ENCODE data around the gene UBTD1. TPM values are rescaled to one million over a fixed set of nuclear protein-coding genes. Genes with fewer than 3 reads are reported as not detected.

UBTD1 gene
- total RNA-seq, 1 donor from 2014 or later = 11.6 TPM

GRCh38 chr10:97515271-97515978 is 16.7 kb downstream of the UBTD1 start:
- no peaks in the 10 kb centered on the region for H3K36me3 Mint-ChIP-seq
- no peak for TF ChIP-seq CTCF (conservative IDR thresholded peaks at IDR 0.05)
- H3K27ac Mint-ChIP-seq = no peak overlapping the region
- DNase-seq (ENCODE audit: extremely low spot score, unreplicated experiment) = no peak
- no peaks in the 10 kb centered on the region for H3K27me3 Mint-ChIP-seq
- no peaks in the 10 kb centered on the region for H3K9me3 Mint-ChIP-seq
- no peak overlapping the region for H3K4me3 Mint-ChIP-seq
- peaks cover 37% of the 10 kb centered on the region for H3K4me1 Mint-ChIP-seq (ENCODE audit: unreplicated experiment)

- Mint-ChIP-seq H3K4me1 (ENCODE audit: unreplicated experiment) (peaks cover 34% of the 10 kb centered on the region), H3K9me3 (no peaks in the 10 kb centered on the region), H3K4me3 (no peak overlapping the region), H3K27me3 (no peaks in the 10 kb centered on the region), H3K36me3 (no peaks in the 10 kb centered on the region), H3K27ac (no peak overlapping the region)
- no peak for TF ChIP-seq CTCF (conservative IDR thresholded peaks at IDR 0.05)
- DNase-seq (ENCODE audit: extremely low spot score, unreplicated experiment) = no peak
These were observed 18.5 kb downstream of the UBTD1 start for GRCh38 chr10:97517096-97517750.

- TF ChIP-seq CTCF (conservative IDR thresholded peaks at IDR 0.05) = no peak
- H3K4me1 Mint-ChIP-seq (ENCODE audit: unreplicated experiment) = peaks cover 39% of the 10 kb centered on the region
- H3K27ac Mint-ChIP-seq = no peak overlapping the region
- H3K27me3 Mint-ChIP-seq = peaks cover 3% of the 10 kb centered on the region
- no peaks in the 10 kb centered on the region for H3K9me3 Mint-ChIP-seq
- H3K36me3 Mint-ChIP-seq = no peaks in the 10 kb centered on the region
- H3K4me3 Mint-ChIP-seq = no peak overlapping the region
- DNase-seq (ENCODE audit: extremely low spot score, unreplicated experiment) = no peak
These were observed 19.1 kb downstream of the UBTD1 start for GRCh38 chr10:97517778-97518300.

- no peak for DNase-seq (ENCODE audit: extremely low spot score, unreplicated experiment)
- Mint-ChIP-seq H3K4me3 (no peak overlapping the region), H3K9me3 (no peaks in the 10 kb centered on the region), H3K27ac (no peak overlapping the region), H3K36me3 (no peaks in the 10 kb centered on the region), H3K4me1 (ENCODE audit: unreplicated experiment) (peaks cover 36% of the 10 kb centered on the region), H3K27me3 (peaks cover 3% of the 10 kb centered on the region)
- no peak for TF ChIP-seq CTCF (conservative IDR thresholded peaks at IDR 0.05)
These were observed 19.7 kb downstream of the UBTD1 start for GRCh38 chr10:97518301-97519043.

GRCh38 chr10:97519342-97519741 is 20.6 kb downstream of the UBTD1 start:
- H3K9me3 Mint-ChIP-seq = no peaks in the 10 kb centered on the region
- H3K27me3 Mint-ChIP-seq = peaks cover 3% of the 10 kb centered on the region
- H3K4me3 Mint-ChIP-seq = no peak overlapping the region
- peaks cover 35% of the 10 kb centered on the region for H3K4me1 Mint-ChIP-seq (ENCODE audit: unreplicated experiment)
- H3K36me3 Mint-ChIP-seq = no peaks in the 10 kb centered on the region
- no peak for DNase-seq (ENCODE audit: extremely low spot score, unreplicated experiment)
- TF ChIP-seq CTCF (conservative IDR thresholded peaks at IDR 0.05) = no peak
- H3K27ac Mint-ChIP-seq = no peak overlapping the region

All from type B pancreatic cell (in vitro differentiated cells).